PFSK-1 (cell line): ENCODE results near the gene ADGRB2.

ENCODE experiments used
- FOXP2 ChIP-seq: optimal IDR thresholded peaks from 2 replicates; pipeline ENCODE3; 2011; ENCODE audit warnings: borderline replicate concordance, control low read depth, inconsistent platforms; ENCODE audit not compliant: insufficient read depth; ENCODE audit errors: extremely low read length, extremely low read depth
- POLR2AphosphoS5 ChIP-seq: IDR thresholded peaks from 2 replicates; pipeline ENCODE4 v1.6.1; 2012; ENCODE audit warnings: low read depth, mild to moderate bottlenecking, control low read depth, low read length, moderate library complexity
- REST ChIP-seq, 2 experiments: IDR thresholded peaks; 2 replicates each; pipeline versions ENCODE4 v1.6.1 to v1.8.0; 2011 to 2012; ENCODE audit warnings: low read depth in 2 of 2, low read length in 2 of 2, control low read depth in 1 of 2, inconsistent platforms in 1 of 2, mild to moderate bottlenecking in 1 of 2, moderate library complexity in 1 of 2; ENCODE audit not compliant: insufficient read depth in 1 of 2

GRCh38 chr1:31688233-31688918, 75.8 kb downstream of the ADGRB2 start:
- no peak for TF ChIP-seq POLR2AphosphoS5
- no peak for TF ChIP-seq REST (IDR thresholded peaks at IDR 0.05; ENCODE audit: insufficient read depth in 1 of 2, low read depth in 2 of 2, low read length in 2 of 2)
- no peak for TF ChIP-seq FOXP2
